Islet of Langerhans (tissue), 1 donor: ENCODE results near the gene RNF213.
"Not testable (repeated sequence)": the region's sequence is repeated elsewhere in the genome, so short reads cannot be mapped to it uniquely, and the experiment has no call there.

Experiments
- FAIRE-seq: peaks from one replicate; lab custom pipeline; 2011; peaks lifted over from hg19 to GRCh38; lab: Jason Lieb, UNC

The RNF213 gene

GRCh38 chr17:80252871-80253270, 7.8 kb upstream of the RNF213 start:
- no peak for FAIRE-seq

DNA sequence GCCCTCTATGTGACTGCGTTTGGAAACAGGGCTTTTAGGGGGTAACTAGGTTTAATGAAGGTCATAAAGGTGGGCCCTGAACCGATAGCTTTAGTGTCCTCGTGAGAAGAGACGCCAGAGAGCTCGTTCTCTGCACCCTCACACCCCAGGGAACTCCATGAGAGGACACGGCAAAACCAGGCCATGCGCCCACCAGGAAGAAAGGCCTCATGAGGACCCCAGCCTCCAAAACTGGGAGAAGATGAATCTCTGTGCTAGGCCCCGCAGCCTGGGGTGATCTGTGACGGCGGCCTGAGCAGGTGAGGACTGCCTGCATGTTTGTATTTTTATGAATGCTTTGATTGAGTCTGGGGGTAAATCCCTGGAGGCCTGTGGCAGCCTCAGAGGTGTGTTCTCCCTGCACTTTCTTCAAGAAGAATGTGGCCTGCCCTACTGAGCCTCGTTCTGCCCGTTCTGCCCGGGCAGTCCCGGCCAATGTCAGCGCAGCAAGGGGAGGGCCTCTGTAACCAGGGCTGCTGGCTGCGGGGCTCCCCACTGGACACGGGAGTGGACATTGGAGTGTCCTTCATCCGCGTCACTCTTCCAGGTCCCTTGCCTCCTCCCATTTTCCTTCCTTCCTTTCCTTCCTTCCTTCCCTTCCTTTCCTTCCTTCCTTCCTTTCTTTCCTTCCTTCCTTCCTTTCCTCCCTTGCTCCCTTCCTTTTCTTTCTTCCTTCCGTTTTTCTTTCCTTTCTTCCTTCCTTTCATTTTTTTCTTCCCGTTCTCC, 6.8 kb upstream of the RNF213 start:
- no peak for FAIRE-seq

GRCh38 chr17:80254396-80255251, 6.0 kb upstream of the RNF213 start:
- FAIRE-seq = peak; percentile 94

- FAIRE-seq = no peak
Measured at GRCh38 chr17:80256034-80256350, 4.7 kb upstream of the RNF213 start.

DNA sequence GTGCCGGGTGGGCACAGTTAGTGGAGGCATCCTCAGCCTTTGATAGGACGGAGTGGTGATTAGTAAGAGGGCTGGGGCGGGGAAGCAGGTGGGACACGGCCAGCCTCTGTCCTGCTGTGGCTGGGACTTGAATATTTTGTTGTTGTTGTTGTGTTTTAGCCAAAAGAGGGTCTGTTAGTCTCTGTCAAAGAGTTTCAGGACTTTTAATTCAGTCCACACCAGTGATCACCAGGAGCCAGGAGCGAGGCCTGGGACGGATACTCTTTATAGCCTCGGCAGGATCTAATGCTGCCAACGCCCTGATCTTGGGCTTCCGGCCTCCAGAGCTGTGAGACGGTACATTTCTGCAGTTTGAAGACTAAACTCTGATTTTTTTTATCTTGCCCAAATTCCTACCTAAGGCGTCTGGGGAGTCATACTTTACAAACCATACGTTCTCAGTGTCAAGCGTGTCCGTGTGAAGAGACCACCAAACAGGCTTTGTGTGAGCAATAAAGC, 2.9 kb upstream of the RNF213 start:
- FAIRE-seq = no peak

GRCh38 chr17:80258296-80258695, 2.4 kb upstream of the RNF213 start:
- FAIRE-seq = not testable (repeated sequence)

GRCh38 chr17:80259457-80260068, 1.1 kb upstream of the RNF213 start:
- no peak for FAIRE-seq

DNA sequence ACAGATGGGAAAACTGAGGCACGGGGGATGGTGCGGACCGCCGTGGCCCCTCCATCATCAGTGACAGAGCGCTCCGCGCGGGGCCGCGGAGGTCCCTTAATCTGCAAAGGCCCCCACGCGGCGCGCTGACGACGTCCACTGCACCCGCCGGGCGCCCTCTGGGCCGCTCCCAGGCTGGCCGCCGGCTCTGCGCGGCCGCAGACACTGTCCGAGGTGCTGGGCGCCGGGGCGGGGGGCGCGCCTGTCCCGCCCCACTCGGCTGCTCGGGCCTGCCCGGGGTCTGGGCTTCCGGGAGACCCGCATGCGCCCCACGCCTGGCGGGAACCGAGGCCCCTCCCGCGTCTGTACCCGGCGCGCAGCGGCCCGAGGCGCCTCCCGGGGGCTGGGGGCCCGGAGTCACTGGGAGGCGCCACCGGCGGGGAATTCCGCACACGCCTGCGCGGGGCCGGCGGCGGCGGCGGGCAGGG, 550 bp upstream of the RNF213 start:
- no peak for FAIRE-seq

GRCh38 chr17:80261159-80261894, 675 bp downstream of the RNF213 start:
- no peak for FAIRE-seq

- no peak for FAIRE-seq
Measured at GRCh38 chr17:80261895-80262279, 1.2 kb downstream of the RNF213 start.

- no peak for FAIRE-seq
Measured at GRCh38 chr17:80262291-80262690, 1.6 kb downstream of the RNF213 start.

DNA sequence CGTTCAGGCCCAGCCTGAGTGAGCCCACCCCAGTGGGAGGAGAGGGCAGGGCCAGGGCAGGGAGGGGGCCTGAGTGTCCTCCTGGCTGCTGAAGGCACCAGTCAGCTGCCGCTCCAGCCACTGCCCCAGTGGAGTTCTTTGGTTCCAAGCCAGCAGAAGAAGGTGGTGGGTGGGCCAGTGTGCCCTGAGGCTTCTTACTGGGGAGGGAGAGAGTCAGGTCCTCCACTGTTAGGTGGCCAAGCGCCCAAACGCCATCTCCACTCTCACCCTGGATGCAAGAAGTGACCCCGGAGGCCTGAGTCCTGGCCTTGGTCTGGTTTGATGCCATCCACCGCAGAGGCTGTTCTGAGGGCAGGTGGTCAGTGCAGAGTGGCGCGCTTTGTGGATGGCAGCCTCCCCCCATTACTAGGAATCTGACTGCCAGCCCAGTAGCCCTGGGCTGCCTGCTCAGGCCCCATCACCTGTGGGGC, 2.2 kb downstream of the RNF213 start:
- no peak for FAIRE-seq

GRCh38 chr17:80263253-80264204, 2.9 kb downstream of the RNF213 start:
- FAIRE-seq = peak; percentile 70

DNA sequence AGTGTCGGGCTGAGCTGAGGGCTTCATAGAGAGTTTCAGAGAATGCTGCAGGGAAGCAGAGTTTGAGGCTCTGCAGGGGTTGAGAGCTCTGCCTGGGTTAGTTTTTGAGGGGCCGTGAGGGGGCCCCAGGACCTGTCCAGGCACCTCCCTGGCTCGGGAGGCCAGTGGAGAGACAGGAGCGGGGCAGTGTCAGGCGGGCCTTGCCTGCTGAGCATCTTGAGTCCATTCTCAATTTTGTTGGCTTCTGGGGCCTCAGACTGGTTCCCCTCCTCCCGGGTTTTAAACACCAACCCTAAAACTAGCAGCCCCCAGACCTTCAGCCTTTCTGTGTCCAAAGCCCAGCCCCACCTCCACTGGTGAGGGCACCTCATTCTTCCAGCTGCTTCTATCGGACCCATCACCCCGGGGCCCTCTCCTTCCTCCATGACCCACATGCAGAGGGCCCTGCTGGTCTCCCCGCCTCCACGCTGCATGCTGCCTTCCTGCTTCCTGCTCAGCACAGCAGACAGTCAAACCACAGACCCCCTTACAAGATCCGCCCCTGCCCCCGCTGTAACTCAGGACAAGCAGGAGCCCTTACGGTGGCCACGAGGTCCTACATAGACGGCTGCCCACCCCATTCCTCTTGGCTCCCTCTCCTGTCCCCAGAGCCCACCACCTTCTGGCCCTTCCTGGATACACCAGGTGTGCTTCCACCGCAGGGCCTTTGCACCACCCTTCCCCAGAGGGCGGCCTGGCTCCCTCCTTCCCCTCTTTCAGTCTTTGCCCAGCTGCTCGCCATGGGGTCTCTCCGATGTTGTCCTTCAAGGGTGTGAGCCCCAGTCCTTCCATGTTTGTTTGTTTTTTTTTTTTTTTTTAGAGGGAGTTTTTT, 3.8 kb downstream of the RNF213 start:
- FAIRE-seq = no peak

- no peak for FAIRE-seq
Measured at GRCh38 chr17:80265205-80266068, 4.8 kb downstream of the RNF213 start.

- FAIRE-seq = no peak
Measured at GRCh38 chr17:80267391-80267790, 6.7 kb downstream of the RNF213 start.

- FAIRE-seq = no peak
Measured at GRCh38 chr17:80268427-80268826, 7.8 kb downstream of the RNF213 start.

DNA sequence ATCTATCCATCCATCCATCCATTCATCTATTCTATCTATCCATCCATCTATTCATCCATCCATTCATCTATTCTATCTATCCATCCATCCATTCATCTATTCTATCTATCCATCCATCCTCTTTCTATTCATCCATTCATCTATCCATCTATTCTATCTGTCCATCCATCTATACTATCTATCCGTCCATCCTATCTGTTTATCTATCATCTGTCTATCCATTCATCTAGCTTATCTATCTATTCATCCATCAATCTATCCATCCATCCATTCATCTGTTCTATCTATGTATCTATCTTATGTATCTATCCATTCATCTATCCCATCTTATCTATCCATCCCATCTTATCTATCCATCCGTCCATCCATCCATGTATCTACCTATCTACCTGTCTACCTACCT, 8.8 kb downstream of the RNF213 start:
- FAIRE-seq = no peak

GRCh38 chr17:80270104-80270503, 9.5 kb downstream of the RNF213 start:
- no peak for FAIRE-seq
